Naive B cell (primary cell): Measurements from ENCODE around the gene CMTM2. TPM values are rescaled to one million over a fixed set of nuclear protein-coding genes. Genes with fewer than 3 reads are reported as not detected.
"Not testable (repeated sequence)": the region's sequence is repeated elsewhere in the genome, so short reads cannot be mapped to it uniquely, and the experiment has no call there.

Source experiments
- ATAC-seq, 2 donors: fragments of 150-1000 bp; cut with Tn5 transposase; 2 replicates each; pipeline ENCODE4 v1.10.0; 2021; ENCODE audit warnings: low read depth in 2 of 2, mild to moderate bottlenecking in 2 of 2, moderate library complexity in 2 of 2
- DNase-seq: peaks from one replicate; pipeline ENCODE4 v3.0.0; 2022
- H3K27ac Mint-ChIP-seq, 6 donors: one replicate each; pipeline ENCODE4 v1.8.0; 2020 to 2022; ENCODE audit warnings: mild to moderate bottlenecking in 6 of 6, mixed read lengths in 6 of 6, moderate library complexity in 5 of 6, inconsistent platforms in 2 of 6
- H3K27me3 Mint-ChIP-seq, 3 donors: one replicate each; pipeline ENCODE4 v1.8.0; 2021 to 2022; ENCODE audit warnings: mixed read lengths in 3 of 3, mild to moderate bottlenecking in 1 of 3
- H3K36me3 Mint-ChIP-seq, 2 donors: one replicate each; pipeline ENCODE4 v1.8.0; 2020 to 2022; ENCODE audit warnings: mixed read lengths in 2 of 2, inconsistent platforms in 1 of 2, mild to moderate bottlenecking in 1 of 2
- H3K4me1 Mint-ChIP-seq, 3 donors: one replicate each; pipeline ENCODE4 v1.8.0; 2020 to 2022; ENCODE audit warnings: mixed read lengths in 3 of 3, inconsistent platforms in 1 of 3, mild to moderate bottlenecking in 1 of 3, moderate library complexity in 1 of 3
- H3K4me3 Mint-ChIP-seq, 8 donors: one replicate each; pipeline ENCODE4 v1.8.0; 2020 to 2022; ENCODE audit warnings: mild to moderate bottlenecking in 8 of 8, mixed read lengths in 8 of 8, moderate library complexity in 8 of 8, inconsistent platforms in 2 of 8
- H3K9me3 Mint-ChIP-seq, 7 donors: one replicate each; pipeline ENCODE4 v1.8.0; 2020 to 2022; ENCODE audit warnings: mixed read lengths in 7 of 7, mild to moderate bottlenecking in 5 of 7, inconsistent platforms in 2 of 7, moderate library complexity in 1 of 7
- polyA plus RNA-seq, 6 donors: library from polyadenylated mRNA; unstranded; fragments of 300-500 nt; fragmentation: Illumina TruSeq; gene quantifications; one replicate each; pipeline ENCODE4 v1.2.3, GENCODE V29; 2021; ENCODE audit warnings: low read depth in 6 of 6

Gene CMTM2
- polyA plus RNA-seq, 6 donors from 2014 or later: 1.0 to 4.1 (median 2.7) TPM; not detected in 3

DNA sequence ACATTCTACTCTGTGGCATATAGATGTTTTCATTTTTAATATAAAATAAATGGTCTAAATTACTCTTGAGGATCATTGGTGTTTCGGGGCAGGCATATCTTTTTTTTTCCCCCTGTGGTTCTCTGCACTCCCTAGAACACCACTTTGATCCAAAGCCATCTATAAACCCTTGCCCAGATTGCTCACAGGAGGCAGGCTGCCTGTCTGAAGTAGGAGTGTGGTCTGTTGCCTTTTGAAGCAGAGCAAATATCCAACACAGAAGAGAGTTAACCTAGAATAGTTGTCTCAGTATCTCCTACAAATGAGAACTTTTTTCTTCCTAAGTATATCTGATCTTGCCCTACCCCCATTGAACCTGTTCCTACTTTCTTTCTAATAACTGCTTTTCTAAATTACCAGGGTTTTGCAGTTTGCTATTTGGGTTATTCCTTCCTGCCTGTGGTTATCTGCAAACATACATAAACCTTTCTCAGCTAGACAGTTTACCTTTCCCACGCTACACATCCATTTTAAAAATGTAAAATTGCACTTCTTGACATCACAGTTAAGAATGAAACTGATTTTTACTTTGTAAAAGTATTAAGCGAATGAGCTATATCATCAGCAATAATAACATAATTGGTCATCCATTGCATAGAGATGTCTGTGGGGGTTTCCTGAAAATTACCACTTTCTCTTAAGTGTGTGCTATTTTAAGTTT is 17.7 kb upstream of the CMTM2 start:
- no peaks in the 10 kb centered on the region for H3K9me3 Mint-ChIP-seq
- ATAC-seq (no peak), DNase-seq (no peak)
- H3K27me3 Mint-ChIP-seq: no peaks in the 10 kb centered on the region
- H3K27ac Mint-ChIP-seq: peak overlapping the region in 1 of 6 donors; percentile 0
- H3K4me1 Mint-ChIP-seq: peaks cover 26% of the 10 kb centered on the region in 3 donors
- no peak overlapping the region for H3K4me3 Mint-ChIP-seq
- H3K36me3 Mint-ChIP-seq: peaks cover 13 to 18% of the 10 kb centered on the region in 2 donors

DNA sequence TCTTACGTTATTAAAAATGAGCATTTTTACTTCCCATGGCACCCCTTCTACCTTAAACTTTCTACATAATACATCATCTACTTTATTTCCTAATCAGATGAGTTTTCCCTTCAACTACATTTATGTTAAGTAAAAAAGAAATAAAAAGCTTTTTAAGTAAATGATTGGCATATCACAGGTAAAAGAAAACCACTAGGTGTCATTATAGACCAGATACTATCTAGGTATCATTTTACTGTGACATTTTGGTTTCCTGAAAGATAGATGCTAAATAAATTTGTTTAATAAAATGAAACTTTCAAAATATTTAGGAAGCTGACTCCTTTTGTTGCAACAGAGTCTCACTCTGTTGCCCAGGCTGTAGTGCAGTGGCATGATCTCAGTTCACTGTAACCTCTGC is 16.9 kb upstream of the CMTM2 start:
- Mint-ChIP-seq H3K9me3 (peaks cover 0 to 3% (median 0%) of the 10 kb centered on the region in 7 donors), H3K4me3 (no peak overlapping the region), H3K36me3 (peaks cover 14 to 15% of the 10 kb centered on the region in 2 donors), H3K4me1 (peaks cover 24 to 25% (median 24%) of the 10 kb centered on the region in 3 donors), H3K27me3 (no peaks in the 10 kb centered on the region), H3K27ac (no peak overlapping the region)
- DNase-seq: no peak
- no peak for ATAC-seq

DNA sequence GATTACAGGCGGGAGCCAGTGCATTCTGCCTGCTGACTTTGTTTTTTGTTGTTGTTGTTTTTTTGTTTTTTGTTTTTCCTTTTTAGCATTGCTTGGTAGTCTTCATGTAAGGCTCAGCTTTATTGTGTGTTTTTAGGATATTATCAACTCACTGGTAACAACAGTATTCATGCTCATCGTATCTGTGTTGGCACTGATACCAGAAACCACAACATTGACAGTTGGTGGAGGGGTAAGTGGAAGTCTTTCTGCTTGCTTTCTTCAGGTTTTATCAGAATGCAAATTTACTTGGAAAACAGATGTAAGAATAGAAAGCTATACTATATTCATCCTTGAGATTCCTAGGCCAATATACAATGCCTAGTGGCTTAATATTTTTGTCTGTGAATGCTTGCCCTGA is 16.3 kb upstream of the CMTM2 start:
- Mint-ChIP-seq H3K4me3 (no peak overlapping the region), H3K4me1 (peaks cover 21 to 22% (median 22%) of the 10 kb centered on the region in 3 donors), H3K27me3 (no peaks in the 10 kb centered on the region), H3K36me3 (peaks cover 10 to 16% of the 10 kb centered on the region in 2 donors), H3K27ac (peak overlapping the region in 1 of 6 donors; percentile 66), H3K9me3 (peaks cover 0 to 3% (median 0%) of the 10 kb centered on the region in 7 donors)
- DNase-seq (no peak), ATAC-seq (no peak)

DNA sequence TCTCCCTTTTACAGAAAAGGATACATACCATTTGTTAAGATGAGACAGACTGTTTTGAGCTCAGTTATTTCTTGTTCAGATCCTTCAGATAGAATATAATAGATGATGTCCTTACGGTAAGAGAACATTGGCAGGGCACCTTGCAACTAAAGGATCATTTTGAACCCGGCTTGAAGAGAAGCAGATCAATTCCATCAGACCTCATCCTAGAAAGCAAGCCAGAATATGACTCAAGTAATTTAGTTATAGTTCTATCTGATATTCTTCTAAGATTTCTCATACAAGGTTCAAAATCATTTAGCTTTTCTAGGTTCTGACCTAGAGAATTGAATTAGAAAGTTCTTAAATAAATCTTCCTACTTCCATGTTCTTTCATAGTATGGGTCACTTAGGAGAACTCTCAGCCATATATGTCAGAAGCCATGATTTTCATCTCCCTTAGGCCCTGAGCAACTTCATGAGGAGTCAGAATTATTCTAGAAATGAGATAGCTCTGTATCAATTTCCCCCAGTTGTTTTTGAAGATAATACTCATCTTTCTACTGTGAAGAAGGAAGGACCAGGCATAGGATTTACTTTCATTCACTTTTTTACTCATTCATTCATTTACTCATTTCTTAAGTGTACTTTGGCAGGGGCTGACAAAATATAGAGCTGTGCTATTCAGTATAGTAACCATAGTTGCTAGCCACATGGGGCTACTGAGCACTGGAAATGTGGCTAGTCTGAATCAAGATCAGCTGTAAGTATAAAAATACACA is 15.5 kb upstream of the CMTM2 start:
- no peak overlapping the region for H3K4me3 Mint-ChIP-seq
- H3K9me3 Mint-ChIP-seq: peaks cover 0 to 3% (median 0%) of the 10 kb centered on the region in 7 donors
- ATAC-seq: no peak
- peaks cover 10 to 11% of the 10 kb centered on the region in 2 donors for H3K36me3 Mint-ChIP-seq
- no peaks in the 10 kb centered on the region for H3K27me3 Mint-ChIP-seq
- H3K27ac Mint-ChIP-seq: no peak overlapping the region
- no peak for DNase-seq
- H3K4me1 Mint-ChIP-seq: peaks cover 21 to 22% (median 22%) of the 10 kb centered on the region in 3 donors

DNA sequence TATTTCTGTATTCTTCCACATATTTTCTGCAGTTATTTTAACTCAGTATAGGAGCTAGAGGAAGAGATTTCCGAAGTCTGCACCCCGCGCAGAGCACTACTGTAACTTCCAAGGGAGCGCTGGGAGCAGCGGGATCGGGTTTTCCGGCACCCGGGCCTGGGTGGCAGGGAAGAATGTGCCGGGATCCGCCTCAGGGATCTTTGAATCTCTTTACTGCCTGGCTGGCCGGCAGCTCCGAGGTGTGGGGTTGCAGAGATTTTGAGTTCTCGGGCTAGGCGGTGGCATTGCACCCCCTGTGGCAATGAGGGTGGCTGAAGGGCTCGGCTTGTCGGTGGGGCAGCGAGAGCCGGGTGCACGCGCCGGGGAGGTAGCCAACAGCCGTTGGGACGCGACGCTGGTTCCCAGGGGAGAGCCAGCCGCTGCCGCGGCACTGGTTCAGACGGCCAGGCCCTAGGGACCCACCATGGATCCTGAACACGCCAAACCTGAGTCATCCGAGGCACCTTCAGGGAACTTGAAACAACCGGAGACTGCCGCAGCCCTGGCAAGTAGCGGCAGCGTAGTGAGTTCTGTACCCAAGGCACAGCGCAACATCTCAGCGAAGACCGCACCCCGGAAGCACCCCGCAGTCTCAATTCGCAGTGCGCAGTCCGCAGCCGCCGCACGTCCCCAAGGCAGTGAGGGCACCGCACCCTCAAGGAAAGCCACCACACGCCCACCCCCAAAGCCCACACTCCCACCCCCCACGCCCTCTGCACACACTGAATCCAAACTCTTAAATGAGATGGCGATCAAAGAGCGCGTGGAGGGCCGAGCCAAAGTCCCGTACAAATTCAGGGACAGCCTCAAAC is 13.0 kb upstream of the CMTM2 start, which contains the start of gene CMTM1:
Gene CMTM1, plus strand, starts transcription at position 389 of the 851 bp plus-strand sequence. Its CDS starts 75 bp downstream, at position 464.
- H3K9me3 Mint-ChIP-seq: peaks cover 0 to 3% (median 0%) of the 10 kb centered on the region in 7 donors
- H3K27ac Mint-ChIP-seq: peak within 1 kb of the TSS in 1 of 6 donors; percentile 36
- peak within 1 kb of the TSS in 2 of 8 donors; percentile 37 to 60 for H3K4me3 Mint-ChIP-seq
- no peaks in the 10 kb centered on the region for H3K27me3 Mint-ChIP-seq
- peaks cover 0 to 11% of the 10 kb centered on the region in 2 donors for H3K36me3 Mint-ChIP-seq
- H3K4me1 Mint-ChIP-seq: peaks cover 5 to 12% (median 6%) of the 10 kb centered on the region in 3 donors
- ATAC-seq (no peak), DNase-seq (no peak)

DNA sequence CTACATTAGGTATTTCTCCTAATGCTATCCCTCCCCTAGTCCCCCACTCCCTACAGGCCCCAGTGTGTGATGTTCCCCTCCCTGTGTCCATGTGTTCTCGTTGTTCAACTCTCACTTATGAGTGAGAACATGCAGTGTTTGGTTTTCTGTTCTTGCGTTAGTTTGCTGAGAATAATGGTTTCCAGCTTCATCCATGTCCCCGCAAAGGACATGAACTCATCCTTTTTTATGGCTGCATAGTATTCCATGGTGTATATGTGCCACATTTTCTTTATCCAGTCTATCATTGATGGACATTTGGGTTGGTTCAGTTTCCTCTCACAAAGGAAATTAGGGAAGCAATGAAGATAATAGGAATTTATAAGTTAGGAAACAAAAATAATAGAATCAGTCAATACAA is 12.0 kb upstream of the CMTM2 start:
- not testable (repeated sequence) for H3K9me3 Mint-ChIP-seq, H3K4me3 Mint-ChIP-seq, ATAC-seq, H3K27me3 Mint-ChIP-seq, DNase-seq, H3K27ac Mint-ChIP-seq, H3K4me1 Mint-ChIP-seq
- peaks cover 0 to 11% of the 10 kb centered on the region in 2 donors for H3K36me3 Mint-ChIP-seq

DNA sequence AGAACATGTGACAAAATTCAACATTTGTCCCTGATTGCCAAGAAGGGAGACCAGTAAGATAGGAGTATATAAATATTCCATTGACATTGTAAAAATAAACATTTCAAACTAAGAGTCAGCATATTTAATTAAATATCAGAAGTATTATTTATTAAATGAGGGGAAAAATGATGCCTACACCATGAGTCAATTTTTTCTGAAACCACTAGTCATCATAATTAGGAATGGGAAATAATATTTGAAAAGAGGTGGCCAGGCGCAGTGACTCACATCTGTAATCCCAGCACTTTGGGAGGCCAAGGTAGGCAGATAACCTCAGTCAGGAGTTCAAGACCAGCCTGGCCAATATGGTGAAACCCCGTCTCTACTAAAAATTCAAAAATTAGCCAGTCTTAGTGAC is 10.9 kb upstream of the CMTM2 start:
- Mint-ChIP-seq H3K4me3 (no peak overlapping the region), H3K4me1 (peaks cover 0 to 4% (median 0%) of the 10 kb centered on the region in 3 donors), H3K36me3 (peaks cover 0 to 11% of the 10 kb centered on the region in 2 donors), H3K27ac (peak overlapping the region in 1 of 6 donors; percentile 67), H3K27me3 (no peaks in the 10 kb centered on the region), H3K9me3 (peaks cover 0 to 3% (median 0%) of the 10 kb centered on the region in 7 donors)
- DNase-seq: no peak
- no peak for ATAC-seq

DNA sequence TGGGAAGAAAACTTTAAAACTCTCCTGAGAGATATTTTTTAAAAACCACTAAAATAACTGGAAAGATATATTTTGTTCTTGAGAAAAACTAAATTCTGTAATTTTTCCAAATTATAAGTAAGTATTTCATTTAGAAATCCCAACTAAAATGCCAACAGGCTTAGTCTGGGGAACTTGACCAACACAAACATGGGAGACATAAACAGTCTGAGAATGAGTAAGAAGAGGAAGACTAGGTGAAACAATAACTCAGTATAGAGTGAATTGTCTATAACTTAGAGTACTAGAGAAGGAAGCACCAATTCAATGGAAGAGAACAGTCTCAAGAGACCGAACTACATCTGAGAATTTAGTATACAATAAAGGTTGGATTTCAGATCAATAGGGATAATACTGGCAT is 10.1 kb upstream of the CMTM2 start:
- H3K4me3 Mint-ChIP-seq: no peak overlapping the region
- peaks cover 0 to 4% (median 0%) of the 10 kb centered on the region in 3 donors for H3K4me1 Mint-ChIP-seq
- peaks cover 0 to 7% of the 10 kb centered on the region in 2 donors for H3K36me3 Mint-ChIP-seq
- H3K27ac Mint-ChIP-seq: no peak overlapping the region
- DNase-seq (no peak), ATAC-seq (no peak)
- peaks cover 0 to 4% (median 0%) of the 10 kb centered on the region in 3 donors for H3K27me3 Mint-ChIP-seq
- H3K9me3 Mint-ChIP-seq: peaks cover 0 to 3% (median 0%) of the 10 kb centered on the region in 7 donors

DNA sequence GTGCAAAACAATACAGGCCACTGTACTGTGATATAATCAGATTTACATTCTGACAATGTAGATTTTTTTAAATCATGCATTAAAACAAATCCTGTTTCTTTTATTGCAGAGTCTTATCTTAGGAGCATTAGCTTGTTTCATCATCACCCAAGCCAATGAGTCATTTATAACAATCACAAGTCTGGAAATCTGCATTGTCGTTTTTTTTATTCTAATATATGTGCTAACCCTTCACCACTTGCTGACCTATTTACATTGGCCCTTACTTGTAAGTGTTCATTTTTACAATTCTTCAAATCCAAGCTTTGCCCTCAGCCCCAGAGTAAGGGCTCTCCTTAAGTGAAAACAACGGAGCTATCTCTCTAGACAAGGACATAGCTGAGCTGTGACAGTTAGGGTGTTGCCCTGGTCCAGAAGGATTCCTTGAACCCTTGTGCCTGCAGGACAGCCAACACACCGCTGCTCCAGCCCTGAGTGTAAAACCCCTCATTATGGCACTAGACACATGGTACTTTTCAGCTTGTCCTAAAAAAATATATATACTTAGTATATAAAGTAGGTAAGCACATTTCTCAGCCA is 9.3 kb upstream of the CMTM2 start:
- H3K27ac Mint-ChIP-seq: no peak overlapping the region
- no peak overlapping the region for H3K4me3 Mint-ChIP-seq
- peaks cover 0 to 4% (median 0%) of the 10 kb centered on the region in 3 donors for H3K4me1 Mint-ChIP-seq
- ATAC-seq: no peak
- peaks cover 0 to 3% (median 0%) of the 10 kb centered on the region in 7 donors for H3K9me3 Mint-ChIP-seq
- DNase-seq: no peak
- H3K27me3 Mint-ChIP-seq: peaks cover 0 to 12% (median 2%) of the 10 kb centered on the region in 3 donors
- H3K36me3 Mint-ChIP-seq: peaks cover 0 to 7% of the 10 kb centered on the region in 2 donors

DNA sequence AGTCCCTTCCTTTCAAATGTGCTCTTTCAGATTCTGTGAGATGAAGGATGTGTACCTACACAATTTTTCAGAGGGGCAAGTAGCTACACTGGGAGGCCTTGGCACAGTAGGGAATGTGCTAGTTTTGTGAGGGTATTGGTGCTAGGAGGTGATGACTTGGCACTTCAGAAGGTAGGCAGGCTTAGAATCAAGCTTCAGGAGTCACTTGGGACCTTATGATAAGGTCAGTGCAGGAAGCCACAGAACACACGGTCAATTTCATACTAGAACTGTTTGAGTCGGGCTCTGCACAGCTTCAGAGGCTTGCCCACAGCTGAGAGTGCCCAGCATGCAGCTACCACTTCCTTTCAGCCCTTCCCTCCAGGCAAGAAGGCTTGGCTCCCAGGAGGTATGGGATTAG is 6.9 kb upstream of the CMTM2 start:
- ATAC-seq (no peak), DNase-seq (no peak)
- Mint-ChIP-seq H3K4me3 (no peak overlapping the region), H3K4me1 (peaks cover 0 to 4% (median 0%) of the 10 kb centered on the region in 3 donors), H3K27ac (no peak overlapping the region), H3K9me3 (peaks cover 0 to under 1% (median 0%) of the 10 kb centered on the region in 7 donors), H3K36me3 (peaks cover 0 to 5% of the 10 kb centered on the region in 2 donors), H3K27me3 (peaks cover 17 to 18% (median 18%) of the 10 kb centered on the region in 3 donors)

DNA sequence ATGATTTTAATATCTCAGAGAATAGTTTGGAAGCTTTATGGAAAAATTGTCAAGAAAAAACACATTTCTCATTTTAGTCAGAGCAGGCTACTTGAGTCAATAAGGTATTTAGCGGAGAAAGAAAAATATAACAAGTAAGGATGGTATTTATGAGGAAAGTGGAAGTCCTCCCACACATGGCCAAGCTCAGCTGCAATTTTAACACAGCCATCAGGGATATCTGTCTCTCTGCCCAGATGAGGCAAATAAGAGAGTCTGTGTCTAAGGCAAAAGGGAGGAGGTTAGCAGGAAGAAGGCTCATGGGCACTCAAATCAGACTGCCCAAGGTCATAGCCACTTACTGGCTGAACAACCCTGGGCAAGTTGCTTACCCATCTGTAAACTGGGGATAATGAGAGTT is 5.2 kb upstream of the CMTM2 start:
- Mint-ChIP-seq H3K36me3 (no peaks in the 10 kb centered on the region), H3K9me3 (no peaks in the 10 kb centered on the region), H3K27ac (no peak overlapping the region), H3K4me1 (peaks cover 10 to 15% (median 12%) of the 10 kb centered on the region in 3 donors), H3K4me3 (no peak overlapping the region), H3K27me3 (peaks cover 34 to 35% (median 35%) of the 10 kb centered on the region in 3 donors)
- DNase-seq (no peak), ATAC-seq (no peak)

DNA sequence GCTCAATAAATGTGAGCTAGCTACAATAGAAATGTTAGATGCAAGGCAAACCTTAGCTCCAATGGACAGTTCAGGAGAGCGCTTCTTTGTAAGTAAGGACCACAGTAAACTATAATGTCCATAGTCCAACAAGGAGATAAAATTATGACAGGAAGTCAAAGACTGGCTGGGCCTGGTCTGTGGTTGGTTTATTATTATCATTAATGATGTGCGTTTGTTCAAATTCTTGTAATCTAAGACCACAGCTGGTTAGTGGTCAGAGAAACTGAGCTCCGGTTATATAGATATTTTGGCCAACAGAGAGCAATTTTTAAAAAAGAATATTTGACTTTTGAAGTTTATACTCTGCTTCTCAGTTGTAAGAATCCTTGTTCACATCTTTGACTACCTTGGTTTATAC is 4.7 kb upstream of the CMTM2 start:
- Mint-ChIP-seq H3K4me1 (peaks cover 10 to 20% (median 12%) of the 10 kb centered on the region in 3 donors), H3K36me3 (no peaks in the 10 kb centered on the region), H3K4me3 (no peak overlapping the region), H3K27me3 (peaks cover 38 to 40% (median 38%) of the 10 kb centered on the region in 3 donors), H3K9me3 (no peaks in the 10 kb centered on the region), H3K27ac (no peak overlapping the region)
- ATAC-seq (no peak), DNase-seq (no peak)
